Adipocyte (in vitro differentiated cells): Measurements from ENCODE around the gene HOXC9.

ENCODE experiments used
- DNase-seq: peaks from one replicate; pipeline ENCODE4 v3.0.0-alpha.2; 2015; ENCODE audit warnings: low read depth
- H3K27me3 ChIP-seq: replicated peaks from 2 replicates; pipeline ENCODE4 v1.7.0; 2013; ENCODE audit warnings: mild to moderate bottlenecking, low read length, moderate library complexity; ENCODE audit not compliant: control insufficient read depth, insufficient read depth
- H3K36me3 ChIP-seq: 2 replicates; pipeline ENCODE4 v1.7.0; 2013; ENCODE audit warnings: low read length, mild to moderate bottlenecking, moderate library complexity; ENCODE audit not compliant: control insufficient read depth, insufficient read depth, severe bottlenecking
- H3K4me1 ChIP-seq: 2 replicates; pipeline ENCODE4 v1.7.0; 2013; ENCODE audit warnings: mild to moderate bottlenecking, low read length, moderate library complexity; ENCODE audit not compliant: control insufficient read depth, insufficient read depth
- H3K4me3 ChIP-seq: 2 replicates; pipeline ENCODE4 v1.7.0; 2013; ENCODE audit warnings: mild to moderate bottlenecking, low read length, moderate library complexity
- H3K9ac ChIP-seq: 2 replicates; pipeline ENCODE4 v1.7.0; 2013; ENCODE audit warnings: mild to moderate bottlenecking, low read length, moderate library complexity
- H3K9me3 ChIP-seq: 2 replicates; pipeline ENCODE4 v1.7.0; 2013; ENCODE audit warnings: mild to moderate bottlenecking, low read length, moderate library complexity; ENCODE audit not compliant: control insufficient read depth

HOXC9 gene

DNA sequence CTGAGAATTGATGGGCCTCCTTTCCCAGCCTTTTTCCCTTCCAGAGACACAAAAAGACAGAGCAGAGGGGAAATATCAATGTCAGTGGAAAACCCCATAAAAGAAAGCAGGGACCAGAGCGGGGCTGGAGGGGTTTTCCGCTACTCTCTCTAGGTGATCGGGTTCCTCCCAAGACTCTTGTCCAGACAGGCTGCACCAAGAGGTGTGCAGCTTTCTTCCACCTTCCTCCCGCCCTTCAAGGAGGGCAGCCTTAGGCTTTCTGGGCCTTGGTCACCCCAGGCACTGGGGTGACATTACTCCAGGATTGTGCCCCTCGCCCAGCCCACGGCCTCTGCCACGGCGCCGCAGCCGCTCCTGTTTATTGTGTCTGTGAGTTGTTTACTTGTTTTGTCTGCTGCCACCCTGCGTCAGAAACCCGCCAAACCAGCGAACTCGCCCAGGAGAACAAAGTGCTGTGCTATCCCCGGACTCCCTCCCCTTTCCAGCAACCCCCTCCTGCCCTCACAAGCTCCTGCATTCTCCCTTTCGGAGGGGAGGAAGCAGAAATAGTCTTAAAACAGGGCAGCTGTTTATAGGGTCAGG, 21.6 kb downstream of the HOXC9 start:
- Histone ChIP-seq H3K27me3 (no peaks in the 10 kb centered on the region), H3K4me3 (peak overlapping the region; percentile 82)

GRCh38 chr12:54022960-54023884, 23.3 kb downstream of the HOXC9 start:
- peak overlapping the region; percentile 99 for H3K9ac ChIP-seq
- peaks cover 77% of the 10 kb centered on the region for H3K4me1 ChIP-seq
- no peaks in the 10 kb centered on the region for H3K36me3 ChIP-seq
- peak overlapping the region; percentile 82 for H3K4me3 ChIP-seq
- H3K27me3 ChIP-seq = no peaks in the 10 kb centered on the region
- H3K9me3 ChIP-seq = no peaks in the 10 kb centered on the region
- no peak for DNase-seq

More for the DNA sequence above, 21.6 kb downstream of the HOXC9 start:
- no peaks in the 10 kb centered on the region for H3K36me3 ChIP-seq
- H3K9me3 ChIP-seq = no peaks in the 10 kb centered on the region
- peak overlapping the region; percentile 99 for H3K9ac ChIP-seq
- H3K4me1 ChIP-seq = peaks cover 62% of the 10 kb centered on the region
- DNase-seq = peak; percentile 20

GRCh38 chr12:54024127-54024526, 24.2 kb downstream of the HOXC9 start:
- DNase-seq = no peak
- Histone ChIP-seq H3K9ac (peak overlapping the region; percentile 99), H3K4me1 (peaks cover 77% of the 10 kb centered on the region), H3K9me3 (no peaks in the 10 kb centered on the region), H3K27me3 (no peaks in the 10 kb centered on the region), H3K4me3 (peak overlapping the region; percentile 82), H3K36me3 (peaks cover 5% of the 10 kb centered on the region)

GRCh38 chr12:54024581-54025305, 24.8 kb downstream of the HOXC9 start:
- H3K9ac ChIP-seq = peak overlapping the region; percentile 99
- peaks cover 7% of the 10 kb centered on the region for H3K36me3 ChIP-seq
- H3K4me3 ChIP-seq = peak overlapping the region; percentile 82
- DNase-seq = no peak
- no peaks in the 10 kb centered on the region for H3K9me3 ChIP-seq
- peaks cover 78% of the 10 kb centered on the region for H3K4me1 ChIP-seq
- H3K27me3 ChIP-seq = no peaks in the 10 kb centered on the region

DNA sequence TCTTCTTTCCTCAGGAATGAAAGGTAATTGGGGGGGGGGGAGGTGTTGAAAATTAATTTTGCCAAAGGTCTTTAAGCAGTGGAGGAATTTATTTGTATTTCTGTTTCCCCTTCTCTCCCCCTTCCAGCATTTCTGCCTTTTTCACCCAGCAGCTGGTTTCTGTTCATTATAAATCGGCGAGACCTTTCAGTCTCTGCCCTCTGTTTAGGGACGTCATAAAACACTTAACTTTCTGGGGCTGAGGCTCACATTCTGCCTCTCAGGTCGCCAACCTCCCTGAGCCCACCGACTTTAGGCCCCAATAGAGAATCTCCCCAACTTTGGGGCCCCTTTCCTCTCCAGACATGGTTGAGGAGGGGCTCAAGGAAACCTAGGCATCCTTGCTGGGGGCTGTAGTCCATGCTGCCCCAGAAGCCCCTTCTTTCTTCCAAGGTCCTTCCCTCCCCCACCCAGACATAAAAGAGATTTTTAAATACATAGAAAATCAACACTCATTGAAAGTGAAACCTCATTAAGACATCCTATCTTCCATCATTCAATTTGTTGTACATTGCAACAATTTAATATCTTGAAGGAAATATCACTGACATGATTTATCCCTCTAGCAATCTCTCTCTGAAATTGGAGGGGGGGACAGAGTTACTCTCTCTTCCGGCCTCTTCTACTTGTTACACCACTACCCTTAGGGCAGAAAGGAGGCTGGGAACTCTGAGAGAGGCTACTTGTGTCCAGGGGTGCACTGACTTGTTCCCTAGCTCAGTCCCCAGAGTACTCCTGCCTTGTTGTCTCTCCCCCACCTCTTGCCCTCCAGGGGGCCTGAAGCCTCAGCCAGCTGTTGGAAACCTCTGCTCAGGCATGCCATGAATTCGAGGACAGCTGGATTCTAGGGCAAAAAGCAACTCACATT, 25.8 kb downstream of the HOXC9 start:
- Histone ChIP-seq H3K36me3 (peaks cover 10% of the 10 kb centered on the region), H3K4me3 (peak overlapping the region; percentile 82), H3K9ac (peak overlapping the region; percentile 99), H3K4me1 (peaks cover 72% of the 10 kb centered on the region), H3K27me3 (no peaks in the 10 kb centered on the region), H3K9me3 (no peaks in the 10 kb centered on the region)
- DNase-seq = no peak

DNA sequence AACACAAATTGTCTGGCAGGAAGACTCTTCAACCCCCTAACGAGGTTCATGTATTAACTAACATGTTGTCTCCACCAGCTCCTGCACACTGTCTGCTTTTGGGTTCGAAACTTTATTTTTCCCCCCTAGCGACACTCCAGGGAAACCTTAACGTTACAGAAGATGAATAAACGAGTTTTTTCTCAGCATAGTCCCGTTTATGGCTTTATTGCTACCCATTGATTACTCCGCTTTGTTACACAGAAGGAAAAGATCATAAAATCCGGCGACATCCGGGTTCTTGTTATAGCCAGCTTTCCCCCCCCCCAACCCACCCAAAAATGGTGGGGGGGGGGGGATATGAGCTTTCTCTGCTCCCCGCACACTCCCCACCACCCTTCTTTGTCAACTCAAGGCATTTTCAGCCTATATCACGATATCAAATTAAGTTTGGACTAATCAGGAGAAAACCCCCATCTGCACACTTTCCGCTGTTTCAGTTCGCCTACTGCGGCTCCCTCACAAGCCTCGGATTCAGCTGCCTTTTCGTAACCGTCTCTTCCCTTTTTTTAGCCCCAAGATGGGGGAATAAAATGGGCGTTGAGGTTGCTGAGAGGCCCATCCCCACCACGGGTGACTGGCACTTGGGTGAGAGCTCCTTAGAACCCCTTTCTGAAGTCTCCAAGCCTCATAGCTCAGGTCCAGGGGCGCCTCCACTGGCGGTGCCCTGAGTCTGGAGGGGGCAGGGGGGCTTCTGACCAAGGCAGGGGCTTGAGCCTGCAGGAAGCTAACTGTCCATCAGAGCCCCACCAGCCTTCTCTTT, 26.9 kb downstream of the HOXC9 start:
- H3K9me3 ChIP-seq = no peaks in the 10 kb centered on the region
- peak overlapping the region; percentile 99 for H3K9ac ChIP-seq
- H3K4me3 ChIP-seq = peak overlapping the region; percentile 82
- no peak for DNase-seq
- H3K27me3 ChIP-seq = no peaks in the 10 kb centered on the region
- peaks cover 10% of the 10 kb centered on the region for H3K36me3 ChIP-seq
- peaks cover 72% of the 10 kb centered on the region for H3K4me1 ChIP-seq

- Histone ChIP-seq H3K4me1 (peaks cover 72% of the 10 kb centered on the region), H3K9me3 (no peaks in the 10 kb centered on the region), H3K4me3 (peak overlapping the region; percentile 82), H3K9ac (peak overlapping the region; percentile 99), H3K36me3 (peaks cover 10% of the 10 kb centered on the region), H3K27me3 (no peaks in the 10 kb centered on the region)
- no peak for DNase-seq
These were observed 27.5 kb downstream of the HOXC9 start for GRCh38 chr12:54027442-54027786.

DNA sequence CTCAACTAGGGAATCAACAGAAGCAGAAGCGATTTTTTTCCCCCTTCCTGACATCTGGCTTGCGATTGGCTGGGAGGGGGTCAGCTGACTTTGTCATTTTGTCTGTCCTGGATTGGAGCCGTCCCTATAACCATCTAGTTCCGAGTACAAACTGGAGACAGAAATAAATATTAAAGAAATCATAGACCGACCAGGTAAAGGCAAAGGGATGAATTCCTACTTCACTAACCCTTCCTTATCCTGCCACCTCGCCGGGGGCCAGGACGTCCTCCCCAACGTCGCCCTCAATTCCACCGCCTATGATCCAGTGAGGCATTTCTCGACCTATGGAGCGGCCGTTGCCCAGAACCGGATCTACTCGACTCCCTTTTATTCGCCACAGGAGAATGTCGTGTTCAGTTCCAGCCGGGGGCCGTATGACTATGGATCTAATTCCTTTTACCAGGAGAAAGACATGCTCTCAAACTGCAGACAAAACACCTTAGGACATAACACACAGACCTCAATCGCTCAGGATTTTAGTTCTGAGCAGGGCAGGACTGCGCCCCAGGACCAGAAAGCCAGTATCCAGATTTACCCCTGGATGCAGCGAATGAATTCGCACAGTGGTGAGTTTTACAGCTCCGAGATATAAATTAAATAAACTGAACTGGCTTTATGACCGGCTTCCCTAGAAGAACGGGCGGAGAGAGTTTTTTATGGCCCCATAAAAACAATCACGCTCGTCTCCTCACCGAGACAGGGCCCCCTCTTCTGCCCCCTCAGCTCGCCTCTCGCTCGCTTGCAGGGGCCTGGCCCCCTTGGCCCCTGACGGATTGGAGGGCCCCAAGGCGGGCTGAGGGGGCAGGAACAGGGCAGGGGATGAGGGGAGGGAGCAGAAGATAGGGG, 28.6 kb downstream of the HOXC9 start, which contains the start of gene HOXC6:
TSS of gene HOXC6 (plus strand) at position 127 of the 888 bp plus-strand sequence. CDS start at position 209, 82 bp downstream.
- H3K9ac ChIP-seq = peak within 1 kb of the TSS; percentile 99
- peaks cover 10% of the 10 kb centered on the region for H3K36me3 ChIP-seq
- DNase-seq = no peak
- peaks cover 61% of the 10 kb centered on the region for H3K4me1 ChIP-seq
- H3K27me3 ChIP-seq = no peaks in the 10 kb centered on the region
- no peaks in the 10 kb centered on the region for H3K9me3 ChIP-seq
- peak within 1 kb of the TSS; percentile 83 for H3K4me3 ChIP-seq

GRCh38 chr12:54029529-54030441, 29.8 kb downstream of the HOXC9 start:
- Histone ChIP-seq H3K4me3 (peak overlapping the region; percentile 83), H3K4me1 (peaks cover 55% of the 10 kb centered on the region), H3K9me3 (no peaks in the 10 kb centered on the region), H3K9ac (peak overlapping the region; percentile 99), H3K27me3 (no peaks in the 10 kb centered on the region), H3K36me3 (peaks cover 10% of the 10 kb centered on the region)
- DNase-seq = no peak
